IMR-90 (cell line): ENCODE results near the gene UBAP2L. TPM values are rescaled to one million over a fixed set of nuclear protein-coding genes. Genes with fewer than 3 reads are reported as not detected.

Experiments
- ATAC-seq: fragments of 200-7000 bp; cut with Tn5 transposase; 2 replicates; pipeline ENCODE4 v1.9.1; 2020; ENCODE audit warnings: low read depth, mild to moderate bottlenecking, moderate library complexity
- BruUV-seq: library from RNA; stranded (reverse); fragments of 400-500 nt; replicated peaks from 2 replicates; lab custom pipeline; 2021; lab: Mats Ljungman, UMichigan
- CTCF ChIA-PET: fragments of 300-600 bp; formaldehyde crosslinking; extraction: SDS; loops from one replicate; lab custom pipeline; 2021; ENCODE audit warnings: antibody characterized with exemption; lab: Yijun Ruan, JAX
- POLR2A ChIA-PET: fragments of 300-600 bp; sonication (Branson Sonifier 250); formaldehyde crosslinking; loops from one replicate; lab custom pipeline; 2022; ENCODE audit warnings: antibody characterized with exemption; ENCODE audit not compliant: unreplicated experiment; lab: Charles Lee
- DNase-seq: peaks from one replicate; pipeline ENCODE4 v3.0.0; 2013
- H2AFZ ChIP-seq: replicated peaks from 2 replicates; pipeline ENCODE3; 2013; ENCODE audit warnings: low read length, mild to moderate bottlenecking; ENCODE audit not compliant: poor library complexity
- H2AK5ac ChIP-seq: 2 replicates; pipeline ENCODE4 v1.6.1; 2013; ENCODE audit warnings: low read depth, low read length, inconsistent platforms
- H2AK9ac ChIP-seq: replicated peaks from 2 replicates; pipeline ENCODE3; 2013; ENCODE audit warnings: mild to moderate bottlenecking, low read depth, low read length, moderate library complexity; ENCODE audit not compliant: poor library complexity
- H2BK120ac ChIP-seq: 2 replicates; pipeline ENCODE4 v1.6.1; 2013; ENCODE audit warnings: low read depth, low read length, inconsistent platforms
- H2BK15ac ChIP-seq: 3 replicates; pipeline ENCODE4 v1.6.1; 2013; ENCODE audit warnings: low read depth, low read length, inconsistent platforms
- H2BK20ac ChIP-seq: 2 replicates; pipeline ENCODE4 v1.6.1; 2013; ENCODE audit warnings: low read depth, mild to moderate bottlenecking, inconsistent platforms, low read length, moderate library complexity
- H2BK5ac ChIP-seq: 2 replicates; pipeline ENCODE4 v1.6.1; 2013; ENCODE audit warnings: mild to moderate bottlenecking, low read depth, low read length, inconsistent platforms; ENCODE audit not compliant: poor library complexity, severe bottlenecking
- H3K14ac ChIP-seq: replicated peaks from 2 replicates; pipeline ENCODE4 v1.6.1; 2013; ENCODE audit warnings: low read depth, low read length, inconsistent platforms
- H3K18ac ChIP-seq: 2 replicates; pipeline ENCODE4 v1.6.1; 2013; ENCODE audit warnings: low read depth, low read length, control low read depth
- H3K23ac ChIP-seq: 2 replicates; pipeline ENCODE4 v1.6.1; 2013; ENCODE audit warnings: low read depth, low read length, inconsistent platforms
- H3K27ac ChIP-seq: 2 replicates; pipeline ENCODE4 v1.5.1; 2013; ENCODE audit warnings: mild to moderate bottlenecking, control low read depth, low read length; ENCODE audit not compliant: insufficient read depth
- H3K27me3 ChIP-seq: 2 replicates; pipeline ENCODE4 v1.6.1; 2013; ENCODE audit warnings: low read length; ENCODE audit not compliant: control insufficient read depth, insufficient read depth
- H3K36me3 ChIP-seq: 2 replicates; pipeline ENCODE4 v1.6.1; 2013; ENCODE audit warnings: low read length, mixed read lengths; ENCODE audit not compliant: control insufficient read depth, insufficient read depth
- H3K4ac ChIP-seq: 2 replicates; pipeline ENCODE4 v1.6.1; 2013; ENCODE audit warnings: low read depth, low read length, inconsistent platforms
- H3K4me1 ChIP-seq: 2 replicates; pipeline ENCODE4 v1.6.1; 2013; ENCODE audit warnings: low read length, mixed read lengths; ENCODE audit not compliant: control insufficient read depth, insufficient read depth
- H3K4me2 ChIP-seq: 2 replicates; pipeline ENCODE4 v1.6.1; 2013; ENCODE audit warnings: low read depth, mild to moderate bottlenecking, control low read depth, low read length, moderate library complexity
- H3K4me3 ChIP-seq: 2 replicates; pipeline ENCODE4 v1.5.1; 2013; ENCODE audit warnings: low read depth, mild to moderate bottlenecking, control low read depth, low read length, moderate library complexity; ENCODE audit not compliant: insufficient read depth
- H3K56ac ChIP-seq: 2 replicates; pipeline ENCODE4 v1.6.1; 2013; ENCODE audit warnings: low read length, inconsistent platforms; ENCODE audit not compliant: insufficient read depth; ENCODE audit errors: extremely low read depth
- H3K79me1 ChIP-seq, 2 experiments: 2 replicates each; pipeline ENCODE4 v1.6.1; 2013; ENCODE audit warnings: low read length in 2 of 2, inconsistent platforms in 1 of 2, low read depth in 1 of 2
- H3K9ac ChIP-seq: 2 replicates; pipeline ENCODE4 v1.6.1; 2013; ENCODE audit warnings: low read depth, low read length, control low read depth
- H3K9me1 ChIP-seq: 2 replicates; pipeline ENCODE4 v1.6.1; 2013; ENCODE audit warnings: low read length, inconsistent platforms; ENCODE audit not compliant: insufficient read depth
- H3K9me3 ChIP-seq: 2 replicates; pipeline ENCODE4 v1.6.1; 2013; ENCODE audit warnings: low read length; ENCODE audit not compliant: control insufficient read depth, insufficient read depth
- H4K20me1 ChIP-seq: 2 replicates; pipeline ENCODE4 v1.6.1; 2013; ENCODE audit warnings: low read length, inconsistent platforms; ENCODE audit not compliant: insufficient read depth
- H4K5ac ChIP-seq: 2 replicates; pipeline ENCODE4 v1.6.1; 2013; ENCODE audit warnings: mild to moderate bottlenecking, low read depth, low read length, control low read depth
- H4K8ac ChIP-seq, 2 experiments: 2 replicates each; pipeline ENCODE4 v1.6.1; 2013; ENCODE audit warnings: low read depth in 2 of 2, low read length in 2 of 2, control low read depth in 1 of 2, inconsistent platforms in 1 of 2
- H4K91ac ChIP-seq: 2 replicates; pipeline ENCODE4 v1.6.1; 2013; ENCODE audit warnings: low read depth, low read length, inconsistent platforms; ENCODE audit not compliant: insufficient read depth
- BHLHE40 ChIP-seq: fragments of 150-350 bp; IDR thresholded peaks from 2 replicates; pipeline ENCODE4 v1.6.1; 2016; ENCODE audit warnings: mild to moderate bottlenecking, low read depth, low read length
- CEBPB ChIP-seq: IDR thresholded peaks from 2 replicates; pipeline ENCODE4 v1.6.1; 2012; ENCODE audit warnings: low read depth, low read length, improper control_type of control experiment
- CHD1 ChIP-seq: IDR thresholded peaks from 2 replicates; pipeline ENCODE4 v1.6.1; 2012; ENCODE audit warnings: low read depth, low read length, improper control_type of control experiment
- CTCF ChIP-seq: conservative IDR thresholded peaks from 2 replicates; pipeline ENCODE4 v1.5.1; 2012; ENCODE audit warnings: mild to moderate bottlenecking, low read depth, low read length, improper control_type of control experiment
- ELK1 ChIP-seq: fragments of 150-350 bp; IDR thresholded peaks from 2 replicates; pipeline ENCODE4 v1.6.1; 2016; ENCODE audit warnings: low read depth, mild to moderate bottlenecking, low read length, moderate library complexity, borderline replicate concordance
- FOS ChIP-seq: fragments of 150-350 bp; IDR thresholded peaks from 2 replicates; pipeline ENCODE4 v1.6.1; 2016; ENCODE audit warnings: low read depth, low read length
- MAFK ChIP-seq: IDR thresholded peaks from 2 replicates; pipeline ENCODE4 v1.6.1; 2012; ENCODE audit warnings: low read depth, low read length, improper control_type of control experiment
- MAZ ChIP-seq: IDR thresholded peaks from 2 replicates; pipeline ENCODE4 v1.6.1; 2012; ENCODE audit warnings: low read depth, mild to moderate bottlenecking, low read length, improper control_type of control experiment, moderate library complexity, borderline replicate concordance
- MXI1 ChIP-seq: IDR thresholded peaks from 2 replicates; pipeline ENCODE4 v1.6.1; 2012; ENCODE audit warnings: low read depth, mild to moderate bottlenecking, low read length, moderate library complexity, borderline replicate concordance
- NFE2L2 ChIP-seq: fragments of 150-350 bp; IDR thresholded peaks from 2 replicates; pipeline ENCODE4 v1.6.1; 2016; ENCODE audit warnings: low read depth, mild to moderate bottlenecking, low read length
- POLR2A ChIP-seq: IDR thresholded peaks from 2 replicates; pipeline ENCODE4 v1.6.1; 2012; ENCODE audit warnings: mild to moderate bottlenecking, low read depth, low read length
- RAD21 ChIP-seq: IDR thresholded peaks from 2 replicates; pipeline ENCODE4 v1.6.1; 2012; ENCODE audit warnings: low read length, improper control_type of control experiment
- RCOR1 ChIP-seq: IDR thresholded peaks from 2 replicates; pipeline ENCODE4 v1.6.1; 2012; ENCODE audit warnings: mild to moderate bottlenecking, low read length, improper control_type of control experiment; ENCODE audit not compliant: insufficient replicate concordance
- RFX5 ChIP-seq: IDR thresholded peaks from 2 replicates; pipeline ENCODE4 v1.8.0; 2012; ENCODE audit warnings: low read depth, mild to moderate bottlenecking, low read length, moderate library complexity
- SMC3 ChIP-seq: fragments of 150-350 bp; IDR thresholded peaks from 2 replicates; pipeline ENCODE4 v1.6.1; 2016; ENCODE audit warnings: low read depth, mild to moderate bottlenecking, antibody characterized with exemption, low read length, moderate library complexity
- WGBS, 2 experiments: methylation state at CpG; one replicate each; pipeline versions ENCODE4 v1.1.5 to v1.1.7; 2013; ENCODE audit warnings: missing lambda C conversion rate in 2 of 2; ENCODE audit not compliant: insufficient read length in 1 of 2; ENCODE audit errors: extremely low coverage in 2 of 2; 5-methylcytosine and 5-hydroxymethylcytosine counted together
- dilution Hi-C: fragments of 300-500 bp; cut with HindIII; formaldehyde crosslinking; loops from one replicate; pipeline ENCODE4 v1.14.3; 2018; ENCODE audit warnings: low sequenced_read_pairs; ENCODE audit not compliant: unreplicated experiment
- in situ Hi-C: fragments of 300-500 bp; cut with MboI; formaldehyde crosslinking; loops from 3 replicates; pipeline ENCODE4 v1.14.3; 2019; ENCODE audit warnings: low sequenced_read_pairs, inconsistent platforms, mixed read lengths
- intact Hi-C: fragments of 100-400 bp; cut with micrococcal nuclease; formaldehyde crosslinking; loops from 2 replicates; pipeline ENCODE4 v1.10.0; 2022
- polyA plus RNA-seq, 3 experiments: library from polyadenylated mRNA; depleted of rRNA; stranded (reverse); fragments of >200 nt; gene quantifications; 2 replicates each; pipeline ENCODE4 v1.2.3, GENCODE V29; 2012; ENCODE audit warnings: low replicate concordance in 1 of 3
- total RNA-seq: library from RNA; depleted of rRNA; stranded (reverse); fragments of >200 nt; gene quantifications from 2 replicates; pipeline ENCODE4 v1.2.3, GENCODE V29; 2012
- TF ChIP-seq, protein P1 (sequence below): fragments of 150-350 bp; IDR thresholded peaks from 2 replicates; pipeline ENCODE4 v1.6.1; 2017; ENCODE audit warnings: mild to moderate bottlenecking, antibody characterized with exemption, low read length, low read depth

The UBAP2L gene
- total and polyA plus RNA-seq, 2 of the 4 experiments (the other 2 are of a cell fraction), result 57.5 to 149 TPM

DNA sequence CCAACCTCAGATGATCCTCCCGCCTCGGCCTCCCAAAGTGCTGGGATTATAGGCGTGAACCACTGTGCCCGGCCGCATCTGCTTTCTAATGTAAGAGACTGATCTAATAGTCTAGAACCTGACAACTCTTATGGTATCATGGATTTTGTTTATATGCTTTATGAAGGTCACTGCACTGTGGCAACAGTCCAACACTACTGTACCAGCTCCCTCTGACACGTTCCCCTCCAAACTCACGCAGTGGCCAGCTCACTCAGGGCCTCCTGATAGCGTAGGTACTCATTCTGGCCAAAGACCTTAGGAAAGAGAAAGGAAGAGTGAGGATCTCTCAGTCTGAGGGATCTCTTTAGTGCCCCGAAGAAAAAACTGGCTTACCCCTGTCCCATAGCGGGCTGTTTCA is 8.7 kb upstream of the UBAP2L start:
- Histone ChIP-seq H3K4me3 (no peak overlapping the region), H2BK5ac (no peak overlapping the region), H3K4me1 (peaks cover 6% of the 10 kb centered on the region; the same call in 1 of the 2 replicates), H4K20me1 (peaks cover 4% of the 10 kb centered on the region), H3K9me1 (peaks cover 3% of the 10 kb centered on the region), H3K36me3 (peaks cover 44% of the 10 kb centered on the region), H3K9ac (no peak overlapping the region), H3K27ac (no peak overlapping the region), H4K91ac (no peak overlapping the region), H2BK20ac (no peak overlapping the region), H3K18ac (no peak overlapping the region), H2AK5ac (no peak overlapping the region), H3K4me2 (no peak overlapping the region), H3K23ac (no peak overlapping the region; the same call in 1 of the 2 replicates), H2AK9ac (peak overlapping the region; percentile 15), H3K9me3 (no peaks in the 10 kb centered on the region), H4K8ac (no peak overlapping the region), H3K56ac (no peak overlapping the region), H3K14ac (no peak overlapping the region), H2BK15ac (no peak overlapping the region), H3K79me1 (peaks cover 16 to 43% of the 10 kb centered on the region in 2 experiments), H2BK120ac (no peak overlapping the region), H3K27me3 (no peaks in the 10 kb centered on the region), H4K5ac (no peak overlapping the region), H2AFZ (no peak overlapping the region), H3K4ac (no peak overlapping the region)
- no peak for DNase-seq
- in situ Hi-C loops, result no loop called here
- 100% methylated on average over 2 of the region's 10 CpGs; no CpG with 5 or more reads in 1 of the 2 experiments for WGBS, 2 experiments
- TF ChIP-seq MAZ (no peak), CTCF (no peak), SMC3 (no peak), NFE2L2 (no peak), RFX5 (no peak), MXI1 (no peak), BHLHE40 (no peak), POLR2A (no peak), ELK1 (no peak), RCOR1 (no peak), CHD1 (no peak), RAD21 (no peak), MAFK (no peak), CEBPB (no peak), FOS (no peak)
- TF ChIP-seq, protein P1, sequence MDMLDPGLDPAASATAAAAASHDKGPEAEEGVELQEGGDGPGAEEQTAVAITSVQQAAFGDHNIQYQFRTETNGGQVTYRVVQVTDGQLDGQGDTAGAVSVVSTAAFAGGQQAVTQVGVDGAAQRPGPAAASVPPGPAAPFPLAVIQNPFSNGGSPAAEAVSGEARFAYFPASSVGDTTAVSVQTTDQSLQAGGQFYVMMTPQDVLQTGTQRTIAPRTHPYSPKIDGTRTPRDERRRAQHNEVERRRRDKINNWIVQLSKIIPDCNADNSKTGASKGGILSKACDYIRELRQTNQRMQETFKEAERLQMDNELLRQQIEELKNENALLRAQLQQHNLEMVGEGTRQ, result no peak
- BruUV-seq, result no TSS peak
- ChIA-PET CTCF (no interaction called here), POLR2A (no interaction called here)
- intact Hi-C loops, result no loop called here
- dilution Hi-C loops, result no loop called here
- ATAC-seq, result no peak
